Breast epithelium (tissue), 3 donors: ENCODE data around the gene CHEK2.
"Not testable (repeated sequence)": the region's sequence is repeated elsewhere in the genome, so short reads cannot be mapped to it uniquely, and the experiment has no call there.

Experiments
- POLR2A ChIP-seq: fragments of 450-650 bp; IDR thresholded peaks from one replicate; pipeline ENCODE4 v1.6.1; 2016; ENCODE audit warnings: antibody characterized with exemption, mild to moderate bottlenecking, moderate library complexity
- POLR2AphosphoS5 ChIP-seq, 3 donors: sonication (generic); formaldehyde crosslinking; IDR thresholded peaks; one replicate each; pipeline ENCODE4 v1.6.1; 2017; ENCODE audit warnings: antibody characterized with exemption in 3 of 3
- TF ChIP-seq, protein P1 (sequence below), 3 donors: fragments of 450-650 bp; IDR thresholded peaks; one replicate each; pipeline ENCODE4 v1.5.1; 2016 to 2017; ENCODE audit warnings: antibody characterized with exemption in 3 of 3, mild to moderate bottlenecking in 3 of 3, moderate library complexity in 3 of 3

DNA sequence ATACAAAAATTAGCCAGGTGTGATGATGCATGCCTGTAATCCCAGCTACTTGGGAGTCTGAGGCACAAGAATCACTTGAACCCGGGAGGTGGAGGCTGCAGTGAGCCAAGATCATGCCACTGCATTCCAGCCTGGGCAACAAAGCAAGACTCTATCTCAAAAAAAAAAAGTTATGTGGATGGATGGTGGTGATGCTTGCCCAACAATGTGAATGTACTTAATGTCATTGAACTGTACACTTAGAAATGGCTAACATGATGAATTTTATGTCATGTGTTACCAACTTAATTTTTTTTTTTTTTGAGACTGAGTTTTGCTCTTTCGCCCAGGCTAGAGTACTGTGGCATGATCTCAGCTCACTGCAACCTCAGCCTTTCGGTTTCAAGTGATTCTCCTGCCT, 12.9 kb upstream of the CHEK2 start:
- TF ChIP-seq POLR2A; POLR2AphosphoS5 (IDR thresholded peaks at IDR 0.05): not testable (repeated sequence)
- TF ChIP-seq, protein P1, sequence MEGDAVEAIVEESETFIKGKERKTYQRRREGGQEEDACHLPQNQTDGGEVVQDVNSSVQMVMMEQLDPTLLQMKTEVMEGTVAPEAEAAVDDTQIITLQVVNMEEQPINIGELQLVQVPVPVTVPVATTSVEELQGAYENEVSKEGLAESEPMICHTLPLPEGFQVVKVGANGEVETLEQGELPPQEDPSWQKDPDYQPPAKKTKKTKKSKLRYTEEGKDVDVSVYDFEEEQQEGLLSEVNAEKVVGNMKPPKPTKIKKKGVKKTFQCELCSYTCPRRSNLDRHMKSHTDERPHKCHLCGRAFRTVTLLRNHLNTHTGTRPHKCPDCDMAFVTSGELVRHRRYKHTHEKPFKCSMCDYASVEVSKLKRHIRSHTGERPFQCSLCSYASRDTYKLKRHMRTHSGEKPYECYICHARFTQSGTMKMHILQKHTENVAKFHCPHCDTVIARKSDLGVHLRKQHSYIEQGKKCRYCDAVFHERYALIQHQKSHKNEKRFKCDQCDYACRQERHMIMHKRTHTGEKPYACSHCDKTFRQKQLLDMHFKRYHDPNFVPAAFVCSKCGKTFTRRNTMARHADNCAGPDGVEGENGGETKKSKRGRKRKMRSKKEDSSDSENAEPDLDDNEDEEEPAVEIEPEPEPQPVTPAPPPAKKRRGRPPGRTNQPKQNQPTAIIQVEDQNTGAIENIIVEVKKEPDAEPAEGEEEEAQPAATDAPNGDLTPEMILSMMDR (IDR thresholded peaks at IDR 0.05), result not testable (repeated sequence)
